Measurements from ENCODE around the gene ITGA1. TPM values are rescaled to one million over a fixed set of nuclear protein-coding genes. Genes with fewer than 3 reads are reported as not detected.

ITGA1 gene
- total and polyA plus RNA-seq, 2 of the 8 experiments (the other 6 are each of a cell fraction or from before 2014, with no cell fraction given), result 2.3 to 9.0 TPM

DNA sequence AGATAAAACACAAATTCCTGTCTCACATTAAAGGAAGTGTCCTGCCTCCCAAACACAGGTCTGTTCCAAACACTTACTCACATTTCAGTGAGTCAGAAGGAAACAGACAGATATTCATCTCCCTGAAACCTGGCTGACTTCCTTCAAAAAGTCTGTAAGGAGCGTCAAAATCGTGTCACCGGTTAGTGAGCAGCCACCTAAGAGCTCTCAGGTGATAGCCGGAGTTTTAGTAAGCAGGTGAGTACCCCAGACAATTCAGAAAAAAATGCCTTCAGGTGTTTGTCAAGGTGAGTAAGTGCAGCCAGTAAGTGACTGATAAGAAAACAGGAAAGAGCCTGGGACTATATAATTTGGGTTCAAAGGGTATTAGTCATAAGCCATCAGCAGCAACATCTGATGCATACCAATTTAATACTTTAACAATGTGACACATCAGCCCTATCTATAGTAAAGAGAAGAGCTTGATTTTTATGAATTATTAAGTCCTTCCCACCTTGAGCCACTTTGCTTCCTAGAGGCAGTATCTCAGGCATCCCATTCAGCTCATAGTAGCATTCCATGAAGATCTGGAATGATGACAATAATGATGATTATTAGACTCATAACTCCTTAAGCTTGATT, 200.1 kb downstream of the ITGA1 start:
- no peak overlapping the region for H3K9ac ChIP-seq (replicated peaks in 1 of 4; ENCODE audit: extremely low read depth in 1 of 4, low read depth in 3 of 4, low read length in 3 of 4)
- H3K4me2 ChIP-seq (ENCODE audit: insufficient read depth in 1 of 2, low read depth in 2 of 2, low read length in 2 of 2), result no peak overlapping the region; a peak in 1 of 4 replicates
- H2BK5ac ChIP-seq (ENCODE audit: low read depth, low read length), result no peak overlapping the region
- no peaks in the 10 kb centered on the region for H3K9me3 ChIP-seq (ENCODE audit: insufficient read depth in 2 of 2, low read depth in 1 of 2, low read length in 1 of 2)
- H3K4me1 ChIP-seq (replicated peaks in 1 of 4; ENCODE audit: control insufficient read depth in 3 of 4, insufficient read depth in 4 of 4, low read length in 3 of 4), result no peaks in the 10 kb centered on the region; a peak in 1 of 7 replicates
- no peak overlapping the region for H3K4ac ChIP-seq (replicated peaks; ENCODE audit: insufficient read length, low read depth, low read length)
- H2BK12ac ChIP-seq (ENCODE audit: low read depth, low read length), result no peak overlapping the region
- DNase-seq (ENCODE audit: low read depth in 1 of 2, low spot score in 2 of 2), result no peak
- H2AK5ac ChIP-seq (ENCODE audit: low read depth, low read length), result no peak overlapping the region
- peaks cover 15% of the 10 kb centered on the region for H3K23me2 ChIP-seq (ENCODE audit: low read depth, low read length)
- ChIA-PET POLR2A (ENCODE audit: partially characterized antibody) (no interaction called here), CTCF (ENCODE audit: partially characterized antibody) (interaction anchor here (0.6 to 6.5 kb wide), 4 partner anchors 11 to 48 kb away, joined by 3 to 44 read pairs (median 4); no protein-coding TSS in a partner anchor)
- 89% methylated on average over 4 of the region's 4 CpGs; no CpG with 5 or more reads in 1 of the 2 experiments for whole genome bisulfite sequencing, 2 experiments (ENCODE audit: extremely low coverage in 1 of 2, insufficient coverage in 1 of 2, insufficient read length in 1 of 2, insufficient replicate concordance in 2 of 2, low coverage in 1 of 2, low lambda C conversion rate in 2 of 2, missing lambda C conversion rate in 1 of 2)
- peaks cover 0 to 13% (median 10%) of the 10 kb centered on the region in 4 experiments; a peak in 4 of 7 replicates for H3K27me3 ChIP-seq (replicated peaks in 1 of 4; ENCODE audit: control insufficient read depth in 3 of 4, extremely low read depth in 1 of 4, insufficient read depth in 3 of 4, low read length in 3 of 4)
- H2AFZ ChIP-seq (ENCODE audit: low read length), result no peak overlapping the region
- H4K5ac ChIP-seq (ENCODE audit: insufficient read length, low read depth, low read length), result no peak overlapping the region
- no peak overlapping the region for H3K18ac ChIP-seq (ENCODE audit: extremely low read depth, low read length)
- H3K36me3 ChIP-seq (ENCODE audit: control insufficient read depth in 2 of 4, insufficient read depth in 4 of 4, low read length in 3 of 4), result no peaks in the 10 kb centered on the region; a peak in 1 of 8 replicates
- H4K8ac ChIP-seq (ENCODE audit: extremely low read depth, insufficient read depth, low read length), result no peak overlapping the region
- no peak overlapping the region for H2BK120ac ChIP-seq (replicated peaks; ENCODE audit: low read depth, low read length)
- H3K4me3 ChIP-seq (ENCODE audit: extremely low read depth in 1 of 4, insufficient read depth in 2 of 4, low read depth in 3 of 4, low read length in 4 of 4), result no peak overlapping the region
- no peaks in the 10 kb centered on the region for H4K20me1 ChIP-seq (replicated peaks in 1 of 2; ENCODE audit: control insufficient read depth in 1 of 2, insufficient read depth in 2 of 2, low read length in 2 of 2)
- H2BK15ac ChIP-seq (ENCODE audit: low read length), result no peak overlapping the region
- no peaks in the 10 kb centered on the region for H3K79me2 ChIP-seq (ENCODE audit: control insufficient read depth in 1 of 2, insufficient read depth in 2 of 2, low read length in 2 of 2)
- H3K27ac ChIP-seq (ENCODE audit: low read depth, low read length), result no peak overlapping the region
- no peak overlapping the region for H3K56ac ChIP-seq (replicated peaks; ENCODE audit: insufficient read length, low read depth, low read length)
- H3K23ac ChIP-seq (ENCODE audit: insufficient read length), result no peak overlapping the region
- H2BK20ac ChIP-seq (ENCODE audit: low read length), result no peak overlapping the region
- H3K14ac ChIP-seq (ENCODE audit: insufficient read length), result no peak overlapping the region
- no peaks in the 10 kb centered on the region for H3K79me1 ChIP-seq (ENCODE audit: low read depth, low read length)
- H4K91ac ChIP-seq (replicated peaks; ENCODE audit: insufficient read length, low read length), result no peak overlapping the region
- no peak for FAIRE-seq
- TF ChIP-seq NANOG (IDR thresholded peaks at IDR 0.05; ENCODE audit: insufficient read depth, low read depth, low read length, poor library complexity, severe bottlenecking) (no peak), RBBP5 (IDR thresholded peaks at IDR 0.05; ENCODE audit: borderline replicate concordance, low read depth, low read length) (no peak), JUN (IDR thresholded peaks at IDR 0.05; ENCODE audit: low read depth, low read length) (no peak), HDAC6 (IDR thresholded peaks at IDR 0.05; ENCODE audit: low read depth, low read length) (no peak), TAF1 (IDR thresholded peaks at IDR 0.05; ENCODE audit: low read depth, low read length) (no peak), RNF2 (IDR thresholded peaks at IDR 0.05; ENCODE audit: borderline replicate concordance, low read depth, low read length, missing control alignments, poor library complexity, severe bottlenecking) (no peak), SIN3A (conservative IDR thresholded peaks at IDR 0.05 in 1 of 2, IDR thresholded peaks at IDR 0.05 in 1 of 2; ENCODE audit: low read depth in 1 of 2, low read length in 2 of 2) (no peak)
